Measurements from ENCODE around the gene MGMT.

MGMT gene

GRCh38 chr10:129534826-129535225 is 67.8 kb downstream of the MGMT start:
- DNase-seq (ENCODE audit: low read depth): no peak
- TF ChIP-seq, protein P1, sequence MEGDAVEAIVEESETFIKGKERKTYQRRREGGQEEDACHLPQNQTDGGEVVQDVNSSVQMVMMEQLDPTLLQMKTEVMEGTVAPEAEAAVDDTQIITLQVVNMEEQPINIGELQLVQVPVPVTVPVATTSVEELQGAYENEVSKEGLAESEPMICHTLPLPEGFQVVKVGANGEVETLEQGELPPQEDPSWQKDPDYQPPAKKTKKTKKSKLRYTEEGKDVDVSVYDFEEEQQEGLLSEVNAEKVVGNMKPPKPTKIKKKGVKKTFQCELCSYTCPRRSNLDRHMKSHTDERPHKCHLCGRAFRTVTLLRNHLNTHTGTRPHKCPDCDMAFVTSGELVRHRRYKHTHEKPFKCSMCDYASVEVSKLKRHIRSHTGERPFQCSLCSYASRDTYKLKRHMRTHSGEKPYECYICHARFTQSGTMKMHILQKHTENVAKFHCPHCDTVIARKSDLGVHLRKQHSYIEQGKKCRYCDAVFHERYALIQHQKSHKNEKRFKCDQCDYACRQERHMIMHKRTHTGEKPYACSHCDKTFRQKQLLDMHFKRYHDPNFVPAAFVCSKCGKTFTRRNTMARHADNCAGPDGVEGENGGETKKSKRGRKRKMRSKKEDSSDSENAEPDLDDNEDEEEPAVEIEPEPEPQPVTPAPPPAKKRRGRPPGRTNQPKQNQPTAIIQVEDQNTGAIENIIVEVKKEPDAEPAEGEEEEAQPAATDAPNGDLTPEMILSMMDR (IDR thresholded peaks at IDR 0.05; ENCODE audit: insufficient read depth, low read depth, low read length, missing control alignments): no peak
- H3K4me3 ChIP-seq (ENCODE audit: low read length): no peak overlapping the region

DNA sequence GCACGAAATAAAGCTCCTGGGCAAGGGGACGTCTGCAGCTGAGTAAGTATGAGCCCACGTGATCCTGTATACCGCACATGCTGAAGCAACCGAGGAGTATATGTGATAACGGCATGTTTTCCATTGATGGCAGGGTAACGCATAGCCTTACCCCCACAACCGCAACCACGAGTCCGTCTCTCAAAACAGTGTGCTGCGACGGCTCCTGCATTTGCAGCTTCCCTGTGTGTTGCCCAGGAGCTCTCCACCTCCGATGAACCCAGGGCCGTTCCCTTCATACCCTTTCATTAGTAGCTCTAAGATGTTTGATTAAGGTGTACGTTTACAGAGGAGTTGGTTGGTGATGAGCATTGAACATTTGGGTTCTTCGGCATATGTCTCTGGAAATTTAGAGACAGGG is 69.3 kb downstream of the MGMT start:
- TF ChIP-seq, protein P1 (IDR thresholded peaks at IDR 0.05; ENCODE audit: insufficient read depth, low read depth, low read length, missing control alignments): no peak
- DNase-seq (ENCODE audit: low read depth): no peak
- no peak overlapping the region for H3K4me3 ChIP-seq (ENCODE audit: low read length)

DNA sequence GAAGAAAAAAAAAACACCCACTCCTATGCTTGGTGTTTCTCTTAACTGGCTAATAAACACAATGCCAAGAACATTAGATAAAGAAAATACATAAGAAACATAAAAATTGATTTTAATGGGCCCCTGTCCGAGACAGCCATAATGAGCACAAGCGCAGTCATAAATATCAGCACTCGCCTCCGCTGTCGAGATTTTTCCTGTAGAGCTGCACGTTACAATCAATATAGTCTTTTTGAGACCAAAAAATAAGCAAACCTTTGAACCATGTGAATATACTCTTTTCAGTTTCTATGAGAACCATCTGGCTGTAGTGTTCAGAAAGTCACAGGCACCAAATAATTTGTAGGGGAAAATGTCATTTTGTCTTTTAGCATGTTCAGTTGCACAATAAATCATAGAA is 70.1 kb downstream of the MGMT start:
- H3K4me3 ChIP-seq (ENCODE audit: low read length): no peak overlapping the region
- TF ChIP-seq, protein P1 (IDR thresholded peaks at IDR 0.05; ENCODE audit: insufficient read depth, low read depth, low read length, missing control alignments): no peak
- no peak for DNase-seq (ENCODE audit: low read depth)

- TF ChIP-seq, protein P1 (IDR thresholded peaks at IDR 0.05; ENCODE audit: insufficient read depth, low read depth, low read length, missing control alignments): no peak
- H3K4me3 ChIP-seq (ENCODE audit: low read length): no peak overlapping the region
Observed at GRCh38 chr10:129538236-129538635, 71.2 kb downstream of the MGMT start.

GRCh38 chr10:129541200-129541599 is 74.2 kb downstream of the MGMT start:
- DNase-seq (ENCODE audit: low read depth): no peak
- TF ChIP-seq, protein P1 (IDR thresholded peaks at IDR 0.05; ENCODE audit: insufficient read depth, low read depth, low read length, missing control alignments): no peak

More at GRCh38 chr10:129538236-129538635, 71.2 kb downstream of the MGMT start:
- no peak for DNase-seq (ENCODE audit: low read depth)

GRCh38 chr10:129541748-129542487 is 74.9 kb downstream of the MGMT start:
- no peak overlapping the region for H3K4me3 ChIP-seq (ENCODE audit: low read length)
- DNase-seq (ENCODE audit: low read depth): no peak
- TF ChIP-seq, protein P1 (IDR thresholded peaks at IDR 0.05; ENCODE audit: insufficient read depth, low read depth, low read length, missing control alignments): no peak

More at GRCh38 chr10:129541200-129541599, 74.2 kb downstream of the MGMT start:
- H3K4me3 ChIP-seq (ENCODE audit: low read length): no peak overlapping the region

- DNase-seq (ENCODE audit: low read depth): no peak
- TF ChIP-seq, protein P1 (IDR thresholded peaks at IDR 0.05; ENCODE audit: insufficient read depth, low read depth, low read length, missing control alignments): no peak
- no peak overlapping the region for H3K4me3 ChIP-seq (ENCODE audit: low read length)
Observed at GRCh38 chr10:129542589-129542988, 75.5 kb downstream of the MGMT start.
